Panc1 (cell line): ENCODE data around the gene CEP126. TPM values are rescaled to one million over a fixed set of nuclear protein-coding genes. Genes with fewer than 3 reads are reported as not detected.

ENCODE experiments used
- ATAC-seq: fragments of 200-7000 bp; cut with Tn5 transposase; 2 replicates; pipeline ENCODE4 v1.9.1; 2020; ENCODE audit warnings: mild to moderate bottlenecking, moderate library complexity
- BruUV-seq: library from RNA; stranded (reverse); fragments of 400-500 nt; replicated peaks from 2 replicates; lab custom pipeline; 2021; lab: Mats Ljungman, UMichigan
- CTCF ChIA-PET: fragments of 300-600 bp; sonication (Branson Sonifier 250); formaldehyde crosslinking; loops from one replicate; lab custom pipeline; 2022; ENCODE audit warnings: antibody characterized with exemption; lab: Charles Lee
- POLR2A ChIA-PET: fragments of 300-600 bp; sonication (Branson Sonifier 250); formaldehyde crosslinking; loops from one replicate; lab custom pipeline; 2022; ENCODE audit warnings: antibody characterized with exemption; lab: Charles Lee
- DNase-seq: peaks from one replicate; pipeline ENCODE4 v3.0.0-alpha.2; 2010; ENCODE audit warnings: low read depth, low spot score
- H3K27ac ChIP-seq: 2 replicates; pipeline ENCODE4 v1.5.1; 2011; ENCODE audit warnings: mild to moderate bottlenecking, low read length, inconsistent platforms
- H3K27me3 ChIP-seq: fragments of 200-500 bp; sonication (Bioruptor generic); 2 replicates; pipeline ENCODE4 v1.6.0; 2014; ENCODE audit warnings: low read length, inconsistent platforms; ENCODE audit not compliant: control insufficient read depth, insufficient read depth
- H3K36me3 ChIP-seq: fragments of 200-500 bp; sonication (Bioruptor generic); 2 replicates; pipeline ENCODE4 v1.5.1; 2014; ENCODE audit warnings: inconsistent platforms, mild to moderate bottlenecking, low read length, moderate library complexity; ENCODE audit not compliant: control insufficient read depth, insufficient read depth
- H3K4me1 ChIP-seq: 2 replicates; pipeline ENCODE4 v1.5.1; 2011; ENCODE audit warnings: inconsistent platforms, mild to moderate bottlenecking, low read length, moderate library complexity; ENCODE audit not compliant: control insufficient read depth, insufficient read depth
- H3K4me3 ChIP-seq, 2 experiments: 2 replicates each; pipeline ENCODE4 v1.5.1; 2011 to 2012; ENCODE audit warnings: low read depth in 2 of 2, low read length in 2 of 2, mild to moderate bottlenecking in 2 of 2, inconsistent platforms in 1 of 2, moderate library complexity in 1 of 2
- H3K9me3 ChIP-seq: fragments of 200-500 bp; sonication (Bioruptor generic); 2 replicates; pipeline ENCODE4 v1.5.1; 2014; ENCODE audit warnings: low read depth, mild to moderate bottlenecking, inconsistent platforms, low read length, moderate library complexity; ENCODE audit not compliant: control insufficient read depth, insufficient read depth
- CTCF ChIP-seq: fragments of 450-650 bp; IDR thresholded peaks from 2 replicates; pipeline ENCODE4 v1.5.1; 2017; ENCODE audit warnings: mild to moderate bottlenecking
- POLR2AphosphoS5 ChIP-seq: IDR thresholded peaks from 2 replicates; pipeline ENCODE4 v1.6.1; 2012; ENCODE audit warnings: mild to moderate bottlenecking, low read depth, low read length, moderate library complexity
- REST ChIP-seq, 2 experiments: IDR thresholded peaks; 2 replicates each; pipeline ENCODE4 v1.6.1; 2011 to 2012; ENCODE audit warnings: low read depth in 2 of 2, control low read depth in 1 of 2, low read length in 1 of 2, mild to moderate bottlenecking in 1 of 2, moderate library complexity in 1 of 2; ENCODE audit not compliant: insufficient read depth in 1 of 2
- SIN3A ChIP-seq: IDR thresholded peaks from 2 replicates; pipeline ENCODE4 v1.6.1; 2012; ENCODE audit warnings: low read depth, mild to moderate bottlenecking, low read length, moderate library complexity, borderline replicate concordance; ENCODE audit not compliant: insufficient read depth
- TCF7L2 ChIP-seq: IDR thresholded peaks from 2 replicates; pipeline ENCODE4 v1.6.1; 2011; ENCODE audit warnings: mild to moderate bottlenecking, low read depth, low read length, inconsistent platforms
- in situ Hi-C: cut with HindIII; loops from 2 replicates; pipeline ENCODE4 v1.10.0; 2016; ENCODE audit warnings: low sequenced_read_pairs, low pct_unique_long_range_greater_than_20kb
- intact Hi-C: fragments of 100-400 bp; cut with micrococcal nuclease; formaldehyde crosslinking; loops from one replicate; pipeline ENCODE4 v1.10.0; 2022; ENCODE audit not compliant: unreplicated experiment
- total RNA-seq: library from RNA; stranded (reverse); gene quantifications from one replicate; pipeline ENCODE4 v1.2.1, GENCODE V29; 2021; ENCODE audit not compliant: unreplicated experiment

Gene CEP126
- total RNA-seq, 1 experiment from 2014 or later = 6.6 TPM

- Histone ChIP-seq H3K27ac (no peak overlapping the region), H3K9me3 (no peaks in the 10 kb centered on the region), H3K4me1 (peaks cover 8% of the 10 kb centered on the region), H3K27me3 (no peaks in the 10 kb centered on the region), H3K36me3 (no peaks in the 10 kb centered on the region), H3K4me3 (no peak overlapping the region)
- BruUV-seq = no TSS peak
- DNase-seq (no peak), ATAC-seq (no peak)
- ChIA-PET CTCF (no interaction called here), POLR2A (no interaction called here)
- intact Hi-C loops (no loop called here), in situ Hi-C loops (no loop called here)
- no peak for TF ChIP-seq SIN3A
- no peak for TF ChIP-seq CTCF
- TF ChIP-seq POLR2AphosphoS5 = no peak
- no peak for TF ChIP-seq TCF7L2
- TF ChIP-seq REST (IDR thresholded peaks at IDR 0.05; ENCODE audit: insufficient read depth in 1 of 2, low read depth in 2 of 2, low read length in 1 of 2) = no peak
These were observed 102.2 kb downstream of the CEP126 start for GRCh38 chr11:102017026-102017425.

GRCh38 chr11:102026217-102026616, 111.4 kb downstream of the CEP126 start:
- Histone ChIP-seq H3K27me3 (no peaks in the 10 kb centered on the region), H3K36me3 (no peaks in the 10 kb centered on the region), H3K4me3 (no peak overlapping the region), H3K27ac (no peak overlapping the region), H3K4me1 (peaks cover 3% of the 10 kb centered on the region; the same call in 1 of the 2 replicates), H3K9me3 (no peaks in the 10 kb centered on the region)
- ATAC-seq (no peak), DNase-seq (no peak)
- BruUV-seq = no TSS peak
- CTCF ChIA-PET = interaction anchor here (0.5 kb wide), 1 partner anchor 136 kb away, joined by 4 read pairs; no protein-coding TSS in a partner anchor
- in situ Hi-C loops = no loop called here
- no peak for TF ChIP-seq REST (IDR thresholded peaks at IDR 0.05; ENCODE audit: insufficient read depth in 1 of 2, low read depth in 2 of 2, low read length in 1 of 2)
- no peak for TF ChIP-seq POLR2AphosphoS5
- no peak for TF ChIP-seq CTCF
- no peak for TF ChIP-seq TCF7L2
- no peak for TF ChIP-seq SIN3A
- POLR2A ChIA-PET = interaction anchor here (0.5 kb wide), 1 partner anchor 44 kb away, joined by 3 read pairs; no protein-coding TSS in a partner anchor
- intact Hi-C loops = no loop called here
